Nucleus accumbens (tissue), 56 donors: ENCODE measurements around the gene INSYN2A.

Experiments used
- DNase-seq, 56 donors: peaks; one replicate each; lab custom pipeline; 2025; lab: John Stamatoyannopoulos, UW

The INSYN2A gene

DNA sequence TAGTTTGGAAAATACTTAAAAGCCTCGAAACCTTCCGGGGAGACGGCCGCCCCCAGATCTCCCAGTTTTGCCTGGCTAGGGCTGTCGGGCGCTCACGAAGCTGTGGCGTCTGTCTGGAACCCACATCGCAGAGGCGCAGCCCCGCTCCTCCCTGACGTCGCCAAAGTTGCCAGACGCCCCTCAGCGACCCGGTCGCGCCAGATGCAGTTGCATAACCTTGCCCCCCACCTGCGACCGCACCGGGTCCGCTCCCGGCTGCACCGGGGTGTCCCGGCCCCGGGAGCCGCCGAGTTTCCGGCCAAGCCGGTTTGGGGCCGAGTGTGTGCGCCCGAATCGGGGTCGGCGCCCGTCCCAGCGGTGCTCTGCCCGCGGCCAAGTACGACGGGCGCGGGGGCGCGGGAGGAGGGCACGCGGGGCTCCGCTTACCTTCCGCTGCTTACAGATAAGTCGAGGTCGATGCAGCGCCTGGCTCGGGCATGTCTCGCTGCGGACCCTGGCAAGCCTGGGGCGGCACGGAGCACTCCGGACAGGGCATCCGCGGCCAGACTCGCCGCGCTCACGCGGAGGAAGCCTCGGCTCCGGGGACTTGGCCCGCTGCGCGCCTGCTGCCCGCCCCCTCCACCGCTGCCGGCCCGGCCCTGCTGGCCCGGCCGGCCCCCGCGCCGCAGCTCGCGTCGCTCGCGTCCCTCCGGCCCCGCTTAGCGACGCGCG, 665 bp downstream of the INSYN2A start:
- peak in 19 of 56 donors; percentile 19 to 54 (median 37) for DNase-seq

DNA sequence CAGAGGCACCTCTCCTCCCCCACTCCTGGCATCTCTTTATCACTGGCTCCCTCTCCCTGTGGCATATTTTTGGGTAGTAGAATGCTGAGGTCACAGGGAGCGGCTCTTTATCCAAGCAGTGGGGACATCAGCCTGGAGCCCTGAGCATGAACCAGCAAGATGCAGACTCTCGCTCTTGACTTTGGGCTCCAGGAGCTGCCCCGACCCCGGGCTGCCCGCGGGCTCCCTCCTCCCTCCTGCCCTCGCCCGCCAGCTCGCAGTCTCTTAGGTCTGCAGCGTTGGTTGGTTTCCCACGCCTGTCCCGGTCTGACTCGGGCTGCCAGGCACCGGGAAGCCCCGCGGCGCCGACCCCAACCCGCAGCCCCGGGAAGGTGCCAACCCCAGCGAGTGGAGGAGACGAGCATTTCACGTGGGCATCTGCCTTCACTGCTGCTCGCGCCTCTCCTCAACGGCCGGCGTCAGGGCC, 1.3 kb downstream of the INSYN2A start:
- peak in 15 of 56 donors; percentile 8 to 51 (median 36) for DNase-seq

DNA sequence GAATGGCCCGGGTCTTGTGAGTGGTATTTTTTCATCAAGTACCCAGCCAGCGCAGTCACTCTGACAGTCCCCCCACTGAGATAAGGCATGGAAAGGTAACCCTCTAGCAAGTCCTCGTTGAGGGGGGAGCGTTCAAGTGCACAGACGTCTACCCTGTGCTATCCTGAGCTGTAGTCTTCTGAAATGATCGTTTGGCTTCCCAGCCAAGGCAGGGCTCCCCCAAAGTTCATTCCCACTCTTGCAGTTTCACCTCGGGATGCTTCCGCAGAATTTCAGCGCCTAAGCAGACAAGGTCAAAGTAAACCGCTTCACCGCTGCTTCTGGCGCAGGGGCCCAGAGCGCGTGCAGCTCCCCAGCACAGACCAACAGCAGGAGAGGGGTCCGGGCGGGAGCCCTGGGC, 1.8 kb downstream of the INSYN2A start:
- peak in 2 of 56 donors; percentile 15 to 31 for DNase-seq

DNA sequence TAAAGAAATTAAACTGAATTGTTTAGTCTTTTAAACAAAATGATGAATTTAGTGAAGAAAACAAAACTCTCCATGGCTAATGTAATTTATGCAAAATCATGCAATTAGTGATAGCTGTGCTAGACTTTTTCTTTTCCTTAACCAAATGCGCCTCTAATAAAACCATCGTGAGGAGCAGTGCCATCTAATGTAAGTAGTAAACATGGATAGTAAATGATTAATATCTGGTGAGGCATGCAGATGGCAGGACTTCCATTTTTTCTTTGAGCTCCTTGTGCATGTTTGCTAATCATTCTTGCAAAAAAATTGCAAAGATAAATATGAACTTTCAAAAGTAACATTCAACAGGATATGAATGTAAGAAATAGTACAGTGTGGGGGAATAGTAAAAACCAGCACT, 2.3 kb downstream of the INSYN2A start:
- no peak for DNase-seq

DNA sequence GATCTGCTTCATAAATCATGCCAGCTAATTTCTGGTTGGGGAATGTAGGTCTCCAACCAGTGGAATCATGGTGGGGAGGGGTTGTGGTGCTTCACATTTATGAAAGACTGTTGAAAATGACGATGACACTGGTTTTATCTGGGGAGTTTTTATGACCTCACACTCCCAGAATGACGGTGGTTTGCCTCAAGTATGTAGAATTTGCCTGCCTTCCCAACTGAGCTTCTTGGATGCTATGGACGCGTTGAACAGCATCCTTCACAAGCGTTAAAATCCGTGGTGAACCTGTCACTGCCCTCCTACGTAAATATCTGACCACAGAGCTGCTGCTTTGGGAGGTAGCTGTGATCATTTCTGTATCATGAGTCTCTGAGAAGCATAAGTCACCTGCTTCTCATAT, 3.3 kb downstream of the INSYN2A start:
- no peak for DNase-seq

DNA sequence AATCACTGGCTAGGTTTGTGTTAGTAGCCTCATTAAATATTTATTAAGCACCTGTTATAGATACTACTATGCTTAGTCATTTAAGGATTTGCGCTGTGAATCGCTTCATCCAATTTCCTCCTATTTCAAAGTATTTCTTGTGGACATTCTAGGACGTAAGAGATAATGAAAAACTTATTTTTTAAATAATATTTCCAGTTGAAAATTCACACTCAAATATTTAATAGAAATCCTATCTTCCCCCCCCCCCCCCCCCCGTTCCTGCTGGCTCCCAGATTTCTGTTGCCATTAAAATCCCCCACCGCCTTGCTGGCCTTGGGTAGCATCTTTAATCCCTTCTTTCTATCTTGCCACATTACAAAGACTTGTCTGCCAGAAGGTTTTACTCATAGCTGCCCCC, 6.0 kb downstream of the INSYN2A start:
- DNase-seq: no peak

DNA sequence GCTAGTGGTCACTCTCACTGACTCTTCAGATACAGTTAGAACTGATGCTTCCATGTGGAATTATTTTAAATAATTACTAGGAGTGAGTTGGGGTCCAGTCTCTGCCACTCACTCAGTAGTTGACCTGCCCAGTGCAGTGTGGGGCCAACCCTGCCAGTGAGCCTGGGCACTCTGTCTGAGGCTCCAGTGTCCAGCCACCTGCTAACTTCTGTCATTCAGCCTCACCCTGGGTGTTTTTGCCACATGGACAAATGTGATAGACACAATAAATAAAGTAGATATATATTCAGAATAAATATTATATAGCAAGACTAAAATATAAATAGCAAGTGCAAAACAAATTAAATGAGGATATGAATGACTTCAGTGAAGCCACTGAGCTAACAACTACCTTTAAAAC, 7.2 kb downstream of the INSYN2A start:
- DNase-seq: no peak

DNA sequence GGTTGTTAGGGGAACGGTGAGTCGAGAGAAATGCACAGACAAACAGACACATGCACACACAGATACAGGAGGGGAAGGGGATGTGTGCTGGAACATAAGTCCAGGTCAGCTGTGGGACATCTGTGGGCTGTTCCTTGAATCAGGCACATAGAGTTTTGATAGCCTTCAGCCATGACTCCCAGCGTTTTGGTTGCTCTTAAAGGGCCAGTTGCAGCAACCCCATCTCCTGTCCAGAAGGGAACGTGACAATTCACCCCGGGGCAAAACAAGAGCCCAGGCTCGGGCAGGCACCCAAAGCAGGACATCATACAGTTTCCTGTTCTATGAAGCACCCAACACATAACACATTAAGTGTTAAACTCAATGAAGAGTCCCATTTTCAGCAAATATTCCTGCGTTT, 9.6 kb downstream of the INSYN2A start:
- DNase-seq: no peak

DNA sequence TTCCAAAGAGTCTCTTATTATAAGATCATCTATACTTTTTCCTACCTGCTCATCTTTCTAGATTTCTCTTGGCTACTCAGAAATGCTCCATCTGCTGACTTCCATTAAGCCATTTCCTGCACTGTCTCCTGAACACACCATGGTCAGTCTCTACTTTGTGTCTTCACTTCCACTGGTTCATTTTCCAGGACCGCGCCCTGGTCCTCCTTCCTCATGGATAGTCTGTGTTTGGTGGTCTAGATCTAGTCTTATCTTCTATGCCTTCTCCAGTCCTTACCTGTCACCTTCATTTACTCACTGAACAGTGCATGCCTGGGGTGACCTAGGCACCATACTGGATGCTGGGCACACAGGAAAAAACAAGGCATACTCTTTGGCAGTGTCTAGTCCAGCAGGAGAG, 11.8 kb downstream of the INSYN2A start:
- DNase-seq: no peak

DNA sequence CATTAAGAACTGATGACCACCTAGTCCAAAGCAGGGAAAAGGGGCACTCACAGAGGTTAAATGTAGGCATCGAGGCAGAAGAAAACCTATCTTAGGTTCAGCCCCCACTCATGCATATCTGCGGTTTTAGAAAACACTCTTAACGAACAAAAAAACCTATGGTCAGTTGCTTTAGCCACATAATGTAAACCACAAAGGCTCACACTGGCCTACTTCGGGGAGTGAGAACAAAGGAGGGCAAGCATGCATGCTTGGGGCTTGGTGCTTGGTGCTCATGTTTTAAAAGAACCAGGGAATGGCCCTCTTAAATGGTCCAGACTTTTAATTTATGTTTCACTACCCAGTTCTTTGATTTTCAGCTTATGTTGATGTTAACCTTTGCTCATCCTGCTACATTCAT, 14.2 kb downstream of the INSYN2A start:
- DNase-seq: no peak

DNA sequence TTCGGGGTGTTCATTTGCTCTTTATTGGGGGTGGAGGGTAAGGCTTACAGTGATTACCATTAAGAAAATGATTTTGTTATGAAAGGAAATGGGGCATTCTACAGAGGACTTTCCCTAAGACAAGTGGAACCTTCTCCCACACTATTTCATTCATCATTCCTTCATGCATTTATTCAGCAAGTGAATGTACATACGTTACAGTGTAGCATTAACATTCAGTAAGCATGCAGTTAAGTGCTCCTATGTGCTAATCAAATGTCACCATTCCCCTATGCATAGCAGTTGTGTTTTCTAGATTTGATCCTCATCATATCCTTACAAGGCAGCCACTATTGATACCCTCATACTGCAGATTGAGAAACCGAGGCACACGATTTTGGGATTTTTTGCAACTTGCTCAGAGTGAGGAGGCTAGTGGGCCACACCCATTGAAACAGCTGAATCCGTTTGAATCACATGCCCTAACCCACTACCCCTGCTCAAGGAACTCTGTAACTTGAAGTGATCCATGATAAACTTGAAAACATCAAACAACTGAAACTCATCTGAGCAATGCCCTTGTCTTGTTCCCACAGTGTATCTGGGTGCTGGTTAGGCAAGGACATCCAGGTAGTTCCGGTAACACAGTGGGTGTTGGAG, 16.7 kb downstream of the INSYN2A start:
- DNase-seq: no peak

DNA sequence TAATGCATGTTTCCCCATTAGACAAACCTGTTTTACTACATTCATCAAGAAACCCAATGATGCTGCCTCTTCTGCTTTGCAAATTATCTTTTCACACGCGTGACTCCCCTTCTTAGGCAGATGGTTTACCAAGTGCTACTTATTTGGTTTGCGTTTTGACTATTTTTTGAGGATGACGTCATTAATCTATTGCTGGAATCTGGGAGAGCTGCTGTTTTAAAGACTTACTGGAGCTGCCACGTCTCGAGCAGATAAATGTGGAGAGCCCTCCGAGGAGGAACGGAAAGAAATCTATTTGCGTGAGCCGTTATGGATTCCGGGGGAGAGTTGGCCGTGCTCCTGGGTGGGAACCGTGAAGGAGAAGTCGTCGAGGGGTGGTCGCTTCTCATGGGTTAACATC, 19.7 kb downstream of the INSYN2A start:
- no peak for DNase-seq

DNA sequence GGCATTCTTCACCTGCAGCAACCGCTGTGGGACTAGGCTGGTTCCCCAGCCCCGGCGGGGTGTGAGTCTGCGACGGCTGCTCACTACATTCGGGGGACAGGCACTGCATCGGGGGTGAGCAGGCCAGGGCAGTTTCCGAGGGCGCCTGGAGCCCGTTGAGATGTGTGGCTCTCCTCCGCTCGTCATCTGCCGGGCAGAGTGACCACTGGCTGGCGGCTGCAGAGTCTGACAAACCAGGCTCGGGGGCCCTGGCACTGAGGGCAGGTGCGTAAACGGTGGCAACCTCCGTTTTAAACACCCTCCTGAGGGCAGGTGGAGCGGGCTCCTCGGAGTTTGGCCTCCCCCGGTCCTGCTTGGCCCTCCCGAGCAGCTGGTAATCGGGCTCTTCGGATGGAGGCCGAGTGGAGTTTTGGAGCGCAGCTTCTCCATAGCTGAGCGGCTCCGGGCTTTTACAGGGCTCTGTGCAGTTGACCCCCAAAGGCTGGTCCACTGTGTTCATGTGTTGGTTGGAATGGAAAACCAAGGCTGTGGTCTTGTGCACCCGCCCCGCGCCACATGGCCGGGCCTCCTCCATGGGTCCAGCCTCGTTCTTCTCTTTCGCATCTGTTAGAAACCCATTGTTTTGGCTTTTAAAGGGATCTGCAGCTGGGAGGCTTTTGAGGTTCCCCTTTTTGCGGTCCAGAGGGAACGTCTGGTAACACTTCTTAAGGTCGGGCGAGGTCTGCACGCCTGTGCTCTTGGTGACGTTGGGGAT, 20.9 kb downstream of the INSYN2A start:
- DNase-seq: no peak

DNA sequence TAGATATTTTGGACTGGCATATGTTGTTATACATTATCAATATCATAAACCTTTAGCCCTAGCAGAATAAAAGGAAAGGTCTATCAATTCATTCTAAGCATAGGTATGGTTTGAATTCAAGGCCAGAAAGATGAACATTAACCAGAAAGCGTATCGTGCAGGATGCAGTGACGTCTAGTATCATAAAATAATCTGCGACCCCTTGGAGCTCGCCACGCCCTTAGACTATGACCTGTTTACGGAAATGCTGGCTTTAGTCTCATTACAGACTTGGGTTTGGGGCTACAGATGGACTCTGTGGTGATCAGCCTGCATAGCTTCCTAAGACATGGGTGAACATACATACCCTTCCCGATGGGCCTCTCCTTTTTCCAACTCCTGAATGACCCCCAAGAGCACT, 21.5 kb downstream of the INSYN2A start:
- no peak for DNase-seq

DNA sequence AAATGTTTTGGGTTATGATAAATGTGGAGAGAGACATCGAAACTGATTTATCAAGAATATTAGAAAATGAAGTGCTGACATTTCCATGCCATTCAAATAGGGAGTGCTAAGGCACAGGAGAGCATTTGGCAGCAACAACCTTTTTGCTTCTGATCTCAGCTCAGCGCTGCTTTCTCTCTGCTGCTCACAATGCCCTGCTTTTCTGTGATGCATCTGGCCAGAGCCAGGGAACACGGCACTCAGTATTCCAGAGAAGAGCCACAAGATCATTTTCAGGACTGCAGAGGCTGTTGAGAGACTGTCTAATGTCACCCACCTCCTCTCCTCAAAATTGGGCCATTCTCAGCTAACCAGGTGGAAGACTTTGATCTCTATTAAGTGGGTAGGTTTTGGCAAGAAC, 28.1 kb downstream of the INSYN2A start:
- DNase-seq: peak in 17 of 56 donors; percentile 5 to 43 (median 18)

DNA sequence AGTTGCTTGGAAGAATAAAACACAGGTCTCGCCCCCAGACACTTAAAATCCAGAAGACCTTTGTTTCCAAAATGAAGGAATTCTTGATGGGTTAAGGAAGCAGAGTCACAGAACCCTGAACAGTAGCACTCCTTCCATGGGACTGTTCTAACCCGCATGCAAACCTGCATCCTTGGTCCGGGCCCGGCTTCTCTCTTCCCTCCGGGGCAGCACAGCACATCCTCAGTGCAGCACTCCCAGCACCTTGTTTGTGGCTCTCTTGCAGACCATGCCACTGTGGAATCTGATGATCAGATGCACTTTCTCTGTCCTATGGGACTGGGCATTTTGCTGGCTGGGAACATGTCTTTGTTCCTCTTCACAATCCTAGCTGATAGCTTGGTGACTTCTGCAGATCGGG, 33.5 kb downstream of the INSYN2A start:
- no peak for DNase-seq

DNA sequence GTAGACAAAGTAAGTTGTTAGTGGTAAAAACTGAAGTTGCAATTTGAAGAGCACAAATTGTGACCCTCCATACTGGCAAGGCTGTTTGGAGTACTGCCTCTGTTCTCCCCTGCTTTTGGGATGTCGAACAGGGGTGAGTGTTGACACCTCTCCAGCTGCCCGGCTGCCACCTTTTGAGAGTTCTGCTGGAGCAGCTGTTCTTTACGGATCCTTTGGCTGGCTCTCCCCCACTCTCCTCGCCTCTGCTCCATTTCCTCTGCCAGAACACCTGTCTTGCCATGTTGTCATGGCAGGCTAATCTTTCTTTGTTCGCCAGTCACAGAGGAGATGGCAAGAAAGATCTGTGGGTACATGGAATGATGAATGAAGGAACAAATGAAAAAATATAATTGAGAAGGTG, 34.9 kb downstream of the INSYN2A start:
- no peak for DNase-seq

DNA sequence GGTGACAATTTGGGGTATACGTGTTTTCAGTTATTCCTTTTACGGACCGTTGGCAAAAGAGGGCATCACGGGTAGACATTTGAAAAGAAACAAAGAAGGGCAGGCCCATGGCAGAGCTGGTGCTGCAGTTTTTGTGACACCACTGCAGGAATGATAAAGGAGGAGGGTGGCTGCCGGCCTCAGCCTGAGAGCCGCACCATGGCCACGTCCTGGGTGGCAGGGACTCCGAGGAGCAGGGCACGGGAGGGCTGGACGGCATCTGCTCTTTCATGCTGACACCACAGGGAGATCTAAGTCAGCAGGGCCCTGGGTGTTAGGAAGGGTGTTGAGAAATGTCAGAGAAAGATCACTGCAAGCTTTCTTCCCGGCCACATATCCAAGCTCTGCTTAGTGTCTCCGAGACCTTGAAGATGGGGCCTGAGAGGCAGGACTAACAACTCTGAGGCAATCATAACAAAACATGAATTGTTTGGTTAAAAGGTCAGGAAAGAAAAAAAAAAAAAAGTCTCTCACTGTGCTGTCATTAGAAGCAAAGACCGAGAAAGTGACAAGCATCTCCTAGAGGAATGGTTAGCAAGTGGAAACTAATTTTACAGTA, 36.6 kb downstream of the INSYN2A start:
- DNase-seq: no peak

DNA sequence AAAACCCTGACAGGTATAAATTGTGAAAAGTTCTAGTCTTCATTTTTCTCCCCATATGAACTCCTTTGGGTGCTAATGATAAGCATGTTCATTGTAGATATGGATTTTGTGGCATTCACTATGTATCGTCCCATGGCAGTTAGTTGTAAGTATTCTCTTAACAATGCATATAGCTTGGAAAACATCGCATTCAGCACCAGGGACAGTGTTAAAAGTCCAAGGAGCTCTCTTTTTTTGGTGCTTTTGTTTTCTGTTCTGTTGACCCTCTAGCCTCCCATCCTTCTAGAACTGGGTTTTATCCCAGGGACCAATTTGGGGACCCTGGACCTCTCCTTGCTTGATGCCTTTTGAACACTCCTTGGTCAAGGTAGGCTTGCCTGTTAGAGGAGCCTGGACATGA, 37.7 kb downstream of the INSYN2A start:
- DNase-seq: no peak

DNA sequence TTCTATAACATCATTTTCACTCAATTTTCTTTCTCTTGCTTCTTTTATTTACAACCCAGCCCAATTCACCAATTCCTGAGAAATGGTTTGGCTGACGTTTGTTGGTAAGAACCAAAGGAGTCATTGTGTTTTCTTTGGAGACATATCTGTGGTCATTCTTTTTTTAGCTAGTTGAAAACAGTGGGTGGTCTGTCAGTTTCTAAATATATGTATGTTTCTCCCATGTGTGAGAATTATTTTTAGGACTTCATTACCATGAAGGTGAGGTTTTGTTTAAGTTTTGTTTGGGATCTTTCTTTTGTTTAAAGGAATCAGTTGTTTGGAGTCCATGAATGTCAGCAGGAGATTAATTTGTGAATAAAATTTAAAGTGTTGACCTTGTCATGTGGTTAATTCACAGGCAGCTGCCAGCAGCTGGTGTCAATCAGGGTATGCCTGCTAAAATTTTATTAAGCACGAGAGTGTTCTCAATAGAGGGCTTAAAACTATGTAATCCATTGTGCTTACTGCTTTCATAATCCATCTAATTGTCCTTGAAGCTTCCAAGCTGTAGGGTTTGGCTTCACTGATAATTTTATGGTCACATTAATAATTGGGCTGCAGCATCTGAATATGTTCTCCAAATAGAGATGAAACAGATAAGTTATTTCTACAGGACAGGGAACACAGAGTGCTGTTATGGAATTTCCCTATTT, 38.7 kb downstream of the INSYN2A start:
- no peak for DNase-seq

DNA sequence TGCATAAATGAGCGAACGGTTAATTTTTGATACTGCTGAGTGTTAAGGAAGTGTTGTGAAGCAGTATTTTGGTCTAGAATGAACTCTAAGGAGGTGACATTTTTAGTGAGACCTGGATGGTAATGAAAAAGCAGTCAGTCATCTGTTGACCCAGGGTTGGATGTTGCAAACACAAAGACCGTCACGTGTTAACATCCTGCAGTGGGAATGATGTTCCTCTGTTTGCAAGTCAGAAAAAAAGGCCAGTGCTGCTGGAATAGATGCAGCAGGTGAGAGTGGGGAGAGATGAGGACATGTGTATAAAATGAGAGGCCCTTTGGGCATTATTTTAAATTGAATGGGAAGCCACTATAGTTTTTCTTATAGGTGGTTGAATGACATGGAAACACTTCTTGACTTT, 39.3 kb downstream of the INSYN2A start:
- DNase-seq: no peak
